Stimulated activated CD8-positive, alpha-beta memory T cell treated with anti-CD3 and anti-CD28 coated beads, Interleukin-15, amount 100 ng/mL, for 1 hour (primary cell): ENCODE measurements around the gene TSSK3.
"Not testable (repeated sequence)": the region's sequence is repeated elsewhere in the genome, so short reads cannot be mapped to it uniquely, and the experiment has no call there.

Experiments
- DNase-seq: peaks from one replicate; pipeline ENCODE4 v3.0.0-alpha.2; 2020; ENCODE audit warnings: low read depth

Gene TSSK3

GRCh38 chr1:32363713-32364112, 1.4 kb downstream of the TSSK3 start:
- no peak for DNase-seq

GRCh38 chr1:32364836-32365235, 2.5 kb downstream of the TSSK3 start:
- DNase-seq = no peak

DNA sequence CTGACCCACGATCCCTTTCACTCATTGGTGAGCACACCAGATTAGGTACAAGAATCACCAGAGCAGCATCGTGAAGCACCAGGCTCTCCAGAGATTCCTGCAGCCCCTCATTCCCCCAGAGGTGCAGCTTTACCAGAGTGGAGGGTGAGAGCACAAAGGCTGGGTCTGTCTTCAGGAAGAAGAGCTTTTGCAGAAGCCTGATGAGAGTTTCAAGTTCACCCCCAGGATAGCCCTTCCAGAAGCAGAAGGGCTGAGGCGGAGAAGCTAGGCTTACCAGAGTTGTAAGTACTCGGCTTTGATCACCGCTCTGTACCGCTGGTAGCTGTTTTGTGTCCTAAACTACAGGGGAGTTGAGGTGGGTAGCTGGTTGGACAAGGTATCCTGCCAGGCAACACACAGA, 3.1 kb downstream of the TSSK3 start:
- DNase-seq = no peak

DNA sequence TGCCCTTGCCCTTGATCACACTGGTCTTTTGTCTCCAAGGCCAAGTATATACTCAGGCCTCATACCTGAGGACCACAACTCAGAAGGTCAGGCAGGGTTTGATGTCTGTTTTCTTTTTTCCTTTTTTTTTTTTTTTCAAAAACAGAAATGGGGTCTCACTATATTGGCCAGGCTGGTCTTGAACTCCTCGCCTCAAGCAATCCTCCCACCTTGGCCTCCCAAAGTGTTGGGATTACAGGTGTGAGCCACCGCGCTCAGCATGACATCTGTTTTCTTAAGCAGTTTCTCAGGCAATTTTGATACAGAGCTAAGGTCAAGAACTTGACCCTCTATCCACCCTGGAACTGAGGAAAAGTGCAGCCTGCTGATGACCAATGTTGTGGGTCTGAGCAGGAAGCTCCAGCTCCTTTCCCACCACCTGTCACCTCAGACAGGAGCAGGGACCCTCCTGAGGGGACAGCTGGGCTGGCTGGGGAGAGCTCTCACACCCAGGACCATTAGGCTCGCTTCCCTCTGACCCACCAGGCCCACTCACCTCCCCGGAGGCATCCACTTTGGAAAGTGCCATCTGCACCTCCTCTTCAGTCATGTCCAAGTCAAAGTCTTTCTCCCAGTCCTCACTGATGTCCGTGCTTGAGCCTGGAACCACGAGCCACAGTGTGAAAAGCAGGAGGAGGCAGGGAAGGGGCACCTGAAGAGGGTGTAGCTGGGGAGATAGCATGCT, 5.7 kb downstream of the TSSK3 start:
- DNase-seq = no peak

DNA sequence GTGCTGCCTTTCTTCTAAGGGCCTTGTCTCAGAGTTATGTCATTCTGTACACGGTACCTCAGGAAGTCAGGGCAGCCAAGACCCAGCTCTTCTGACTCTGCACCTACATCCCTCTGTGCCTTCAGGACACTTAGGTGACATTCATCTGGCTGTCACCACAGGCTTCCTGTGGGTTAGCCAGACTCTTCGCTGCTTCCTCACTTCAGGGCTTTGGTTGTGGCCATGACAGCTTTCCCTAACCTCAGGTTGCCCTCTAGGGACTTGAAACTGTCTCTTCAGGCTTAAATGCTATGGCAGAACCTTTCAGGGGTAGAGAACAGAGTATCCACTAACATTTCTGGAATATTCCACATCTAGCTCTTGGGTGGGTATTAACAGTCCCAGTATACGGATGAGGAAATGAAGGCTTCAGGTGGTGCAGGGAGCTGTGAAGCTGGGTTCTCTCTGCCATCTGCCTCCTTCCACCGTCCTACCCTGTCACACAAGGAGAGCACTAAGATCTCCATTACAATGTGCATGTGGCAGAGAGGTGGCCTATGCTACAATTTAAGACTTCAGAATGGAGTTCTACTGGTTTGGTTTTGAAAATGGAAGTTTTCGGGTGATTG, 9.9 kb downstream of the TSSK3 start:
- DNase-seq = no peak

GRCh38 chr1:32373996-32374592, 11.8 kb downstream of the TSSK3 start:
- DNase-seq = no peak

DNA sequence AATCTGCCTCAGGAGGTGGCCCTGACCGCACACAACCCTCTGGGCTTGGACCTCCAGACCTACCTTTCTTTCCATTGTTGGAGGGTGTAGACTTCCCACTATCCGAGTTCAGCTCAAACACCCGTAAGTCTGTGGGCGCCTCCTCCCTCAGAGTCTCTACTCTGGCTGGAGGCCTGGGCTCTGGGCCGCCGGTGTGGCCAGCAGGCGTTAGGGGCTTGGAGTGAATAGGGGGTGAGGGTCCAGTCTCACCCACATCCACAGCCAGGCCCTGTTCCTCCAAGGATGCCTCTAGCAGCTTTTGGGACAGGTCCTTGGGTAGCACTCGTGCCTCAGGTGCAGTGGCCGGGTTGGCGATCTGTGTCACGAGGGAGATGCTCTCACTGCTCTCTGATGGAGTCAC, 13.9 kb downstream of the TSSK3 start:
- DNase-seq = no peak

- no peak for DNase-seq
Observed at GRCh38 chr1:32377541-32378220, 15.3 kb downstream of the TSSK3 start.

DNA sequence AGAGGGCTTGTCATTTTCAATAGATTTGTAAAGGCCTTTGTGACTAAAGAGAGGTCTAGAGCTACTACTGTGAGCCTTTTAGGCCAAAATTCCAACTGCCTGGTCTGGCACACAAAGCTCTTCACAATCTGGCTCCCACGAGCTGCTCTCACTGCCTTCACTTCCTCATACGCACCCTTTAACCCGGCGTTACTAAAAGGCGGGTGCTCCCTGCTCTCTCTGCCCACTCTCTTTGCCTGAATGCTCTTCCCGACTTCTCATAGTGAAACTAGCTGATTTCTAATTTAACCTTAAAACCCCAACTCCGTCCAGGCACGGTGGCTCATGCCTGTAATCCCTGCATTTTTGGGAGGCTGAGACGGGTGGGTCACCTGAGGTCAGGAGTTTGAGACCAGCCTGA, 17.7 kb downstream of the TSSK3 start:
- DNase-seq = no peak

GRCh38 chr1:32386676-32387392, 24.5 kb downstream of the TSSK3 start:
- no peak for DNase-seq

DNA sequence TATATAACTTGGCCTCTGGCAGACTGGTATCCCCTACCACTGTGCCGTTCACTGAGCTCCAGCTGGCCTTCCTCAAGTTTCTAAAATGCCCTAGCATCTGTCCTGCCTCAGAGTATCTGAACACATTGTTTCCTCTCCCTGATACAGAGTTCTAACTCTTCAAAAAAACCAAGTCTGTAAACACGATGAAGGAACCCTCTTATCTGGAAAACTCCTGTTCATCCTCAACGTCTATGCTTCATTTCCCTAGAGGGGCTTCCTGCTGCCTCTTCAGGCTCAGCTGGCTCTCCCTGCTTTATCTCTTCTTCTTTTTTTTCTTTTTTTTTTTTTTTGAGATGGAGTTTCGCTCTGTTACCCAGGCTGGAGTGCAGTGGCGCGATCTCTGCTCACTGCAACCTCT, 26.3 kb downstream of the TSSK3 start:
- DNase-seq = no peak

DNA sequence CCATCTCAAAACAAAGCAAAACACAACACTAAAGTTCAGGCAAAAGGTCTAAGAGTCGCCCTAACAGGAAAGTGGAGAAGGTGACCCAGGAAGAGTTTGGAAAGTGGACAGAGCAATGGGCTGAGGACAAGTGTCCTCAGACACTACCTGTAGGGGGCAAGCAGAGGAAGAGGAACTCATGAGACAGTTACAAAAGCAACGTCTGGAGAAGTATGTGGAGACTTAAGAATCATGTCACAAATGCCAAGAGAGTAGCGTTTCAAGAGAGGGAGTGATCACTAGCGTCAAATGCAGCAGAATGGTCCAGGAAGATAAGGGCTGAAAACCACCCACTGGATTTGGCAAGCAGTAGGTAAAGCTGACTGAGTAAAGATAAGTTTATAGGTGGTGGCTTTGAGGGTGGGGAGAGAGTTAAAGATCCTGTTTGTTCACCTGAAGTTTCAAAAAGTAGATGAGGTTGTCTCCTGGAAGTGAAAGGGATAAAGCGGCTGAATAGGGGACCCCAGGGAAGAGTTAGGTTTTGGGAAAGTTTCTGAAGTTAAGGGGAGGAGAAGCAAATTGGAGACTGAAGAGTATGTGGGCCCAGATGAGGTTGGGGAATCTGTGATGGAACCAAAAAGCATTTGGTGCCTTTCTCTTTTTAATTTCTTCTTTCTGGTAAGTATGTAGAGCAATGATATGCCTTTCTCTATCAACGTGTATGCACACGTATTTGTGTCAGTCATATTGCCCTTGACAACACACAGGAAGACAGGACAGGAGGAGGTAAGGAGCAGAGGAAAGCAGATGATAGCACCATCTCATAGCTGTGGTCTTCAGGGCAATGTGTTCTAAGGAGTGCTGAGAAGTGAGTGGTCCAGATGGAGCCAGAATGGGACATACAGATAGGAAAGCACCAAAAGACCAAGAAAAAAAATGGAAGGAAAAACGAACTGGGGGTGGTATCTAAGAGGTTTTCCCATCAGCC, 28.8 kb downstream of the TSSK3 start:
- DNase-seq = no peak

GRCh38 chr1:32392325-32392724, 30.0 kb downstream of the TSSK3 start:
- no peak for DNase-seq

GRCh38 chr1:32393136-32393535, 30.8 kb downstream of the TSSK3 start:
- DNase-seq = no peak

DNA sequence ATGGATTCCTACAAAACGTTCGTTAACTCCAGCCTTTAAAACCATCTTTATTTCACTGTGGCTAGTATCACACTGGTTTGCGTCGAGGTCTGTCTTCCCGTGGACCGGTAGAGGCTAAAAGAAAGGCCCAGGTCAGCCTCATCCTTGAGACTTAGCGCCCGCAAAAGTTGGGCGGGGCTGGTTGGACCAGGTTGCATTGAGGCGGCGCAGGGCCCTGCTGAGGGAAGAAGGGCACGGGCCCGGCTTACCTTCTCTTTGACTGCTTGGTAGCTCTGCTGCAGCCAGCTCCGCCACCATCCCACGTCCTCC, 31.4 kb downstream of the TSSK3 start:
- DNase-seq = no peak

DNA sequence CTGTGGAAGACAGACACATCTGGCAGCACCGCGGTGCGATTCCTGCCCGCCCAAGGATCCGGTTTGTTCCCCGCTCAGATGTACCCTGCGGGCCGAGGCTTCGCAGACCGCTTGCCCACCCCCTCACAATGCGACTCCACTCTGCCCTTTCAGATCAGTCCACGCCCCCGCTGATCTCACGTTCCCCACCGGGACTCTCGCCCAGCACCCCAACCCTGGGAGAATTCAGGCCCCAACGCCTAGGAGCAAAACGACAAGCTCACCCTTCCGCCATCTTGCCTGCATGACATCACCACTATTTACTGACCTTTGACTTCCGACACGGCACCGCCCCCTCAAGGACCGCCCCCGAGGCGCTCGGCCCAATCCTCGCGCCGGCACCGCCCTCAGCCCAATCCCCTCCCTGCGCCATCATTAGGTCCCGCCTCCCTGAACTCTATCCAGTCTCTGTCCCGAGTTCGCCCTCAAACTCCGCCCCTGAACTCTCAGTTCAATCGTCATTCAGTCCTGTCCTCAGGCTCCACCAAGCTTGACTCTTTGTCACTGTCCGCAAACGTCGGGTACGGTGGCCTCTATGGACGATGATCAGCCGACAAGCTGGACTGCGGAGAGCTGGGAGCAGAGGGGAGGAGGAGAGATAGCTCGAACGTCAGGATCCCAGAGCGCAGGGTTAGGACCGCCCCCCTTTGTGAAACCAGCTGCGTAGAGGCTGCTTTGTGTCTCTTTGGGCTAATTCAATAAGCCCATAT, 32.0 kb downstream of the TSSK3 start, which contains the start of gene BSDC1:
TSS of gene BSDC1 (minus strand) at position 301 of the 749 bp plus-strand sequence. CDS start at position 274, 27 bp downstream.
- DNase-seq = peak; percentile 95

GRCh38 chr1:32394890-32395432, 32.6 kb downstream of the TSSK3 start:
- no peak for DNase-seq

DNA sequence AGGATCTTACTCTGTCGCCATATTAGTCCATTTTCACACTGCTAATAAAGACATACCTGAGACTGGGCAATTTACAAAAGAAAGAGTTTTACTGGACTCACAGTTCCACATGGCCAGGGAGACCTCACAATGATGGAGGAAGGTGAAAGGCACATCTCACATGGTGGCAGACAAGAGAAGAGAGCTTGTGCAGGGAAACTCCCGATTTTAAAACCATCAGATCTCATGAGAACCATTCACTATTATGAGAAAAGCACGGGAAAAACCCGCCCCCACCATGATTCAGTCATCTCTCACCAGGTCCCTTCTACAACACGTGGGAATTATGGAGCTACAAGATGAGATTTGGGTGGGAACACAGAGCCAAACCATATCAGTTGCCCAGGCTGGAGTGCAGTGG, 34.2 kb downstream of the TSSK3 start:
- DNase-seq = not testable (repeated sequence)

- no peak for DNase-seq
Observed at GRCh38 chr1:32398401-32398800, 36.1 kb downstream of the TSSK3 start.

GRCh38 chr1:32399843-32400242, 37.5 kb downstream of the TSSK3 start:
- no peak for DNase-seq
